ENCODE results near the gene FASN.

GRCh38 chr17:82060001-82060380 is 38.0 kb downstream of the FASN start:
- TF ChIP-seq EZH2 (IDR thresholded peaks at IDR 0.05; ENCODE audit: insufficient read depth, poor library complexity, severe bottlenecking) (no peak), EZH2phosphoT487 (IDR thresholded peaks at IDR 0.05; ENCODE audit: insufficient read depth, low read depth) (no peak)

Data from GM23248 (cell line).